Gastrocnemius medialis (tissue), 4 donors: Measurements from ENCODE around the gene LMBR1.

Experiments
- POLR2A ChIP-seq, 2 donors: fragments of 450-650 bp; IDR thresholded peaks; one replicate each; pipeline ENCODE4 v1.6.1; 2017; ENCODE audit warnings: antibody characterized with exemption in 2 of 2, mild to moderate bottlenecking in 2 of 2, moderate library complexity in 2 of 2
- TF ChIP-seq, protein P1 (sequence below), 5 experiments: fragments of 450-650 bp in 3 of 5; fragments of 200-600 bp in 2 of 5; sonication (generic) in 2 of 5; IDR thresholded peaks in 4 of 5; conservative IDR thresholded peaks in 1 of 5; 1 replicate in 4 of 5; 2 replicates in 1 of 5; pipeline ENCODE4 v1.5.1; 2016 to 2019; ENCODE audit warnings: antibody characterized with exemption in 5 of 5, mild to moderate bottlenecking in 3 of 5, moderate library complexity in 3 of 5

DNA sequence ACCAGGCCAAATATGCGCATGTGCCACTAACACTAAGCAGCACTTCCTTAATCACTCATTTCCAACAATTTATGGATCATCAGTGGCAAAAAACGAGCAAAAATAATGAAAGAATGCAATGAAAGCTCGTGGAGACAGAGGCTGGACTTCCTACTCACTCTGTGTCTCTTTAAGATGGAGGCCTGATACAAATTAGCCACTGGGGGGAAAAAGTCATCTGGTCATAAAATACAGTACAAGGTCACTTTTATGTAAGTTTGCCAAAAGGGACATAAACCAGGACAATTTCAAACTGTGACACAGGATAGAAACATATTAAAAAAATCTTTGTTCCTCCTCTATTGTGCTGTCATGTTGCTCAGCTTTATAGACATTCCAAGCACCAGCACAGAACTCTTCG lies 101.7 kb downstream of the LMBR1 start:
- TF ChIP-seq, protein P1, sequence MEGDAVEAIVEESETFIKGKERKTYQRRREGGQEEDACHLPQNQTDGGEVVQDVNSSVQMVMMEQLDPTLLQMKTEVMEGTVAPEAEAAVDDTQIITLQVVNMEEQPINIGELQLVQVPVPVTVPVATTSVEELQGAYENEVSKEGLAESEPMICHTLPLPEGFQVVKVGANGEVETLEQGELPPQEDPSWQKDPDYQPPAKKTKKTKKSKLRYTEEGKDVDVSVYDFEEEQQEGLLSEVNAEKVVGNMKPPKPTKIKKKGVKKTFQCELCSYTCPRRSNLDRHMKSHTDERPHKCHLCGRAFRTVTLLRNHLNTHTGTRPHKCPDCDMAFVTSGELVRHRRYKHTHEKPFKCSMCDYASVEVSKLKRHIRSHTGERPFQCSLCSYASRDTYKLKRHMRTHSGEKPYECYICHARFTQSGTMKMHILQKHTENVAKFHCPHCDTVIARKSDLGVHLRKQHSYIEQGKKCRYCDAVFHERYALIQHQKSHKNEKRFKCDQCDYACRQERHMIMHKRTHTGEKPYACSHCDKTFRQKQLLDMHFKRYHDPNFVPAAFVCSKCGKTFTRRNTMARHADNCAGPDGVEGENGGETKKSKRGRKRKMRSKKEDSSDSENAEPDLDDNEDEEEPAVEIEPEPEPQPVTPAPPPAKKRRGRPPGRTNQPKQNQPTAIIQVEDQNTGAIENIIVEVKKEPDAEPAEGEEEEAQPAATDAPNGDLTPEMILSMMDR (IDR thresholded peaks at IDR 0.05 in 4 of 5, conservative IDR thresholded peaks at IDR 0.05 in 1 of 5) = no peak
- TF ChIP-seq POLR2A (IDR thresholded peaks at IDR 0.05) = no peak
